Uterus (tissue), 2 donors: ENCODE measurements around the gene DPP10.

ENCODE experiments used
- POLR2A ChIP-seq, 2 donors: fragments of 450-650 bp; IDR thresholded peaks; one replicate each; pipeline ENCODE4 v1.6.1; 2016; ENCODE audit warnings: antibody characterized with exemption in 2 of 2, mild to moderate bottlenecking in 1 of 2, moderate library complexity in 1 of 2
- TF ChIP-seq, protein P1 (sequence below), 4 experiments: fragments of 200-600 bp in 2 of 4; fragments of 450-650 bp in 2 of 4; sonication (generic) in 2 of 4; IDR thresholded peaks; one replicate each; pipeline ENCODE4 v1.5.1; 2016 to 2019; ENCODE audit warnings: antibody characterized with exemption in 4 of 4, mild to moderate bottlenecking in 2 of 4, moderate library complexity in 1 of 4

DNA sequence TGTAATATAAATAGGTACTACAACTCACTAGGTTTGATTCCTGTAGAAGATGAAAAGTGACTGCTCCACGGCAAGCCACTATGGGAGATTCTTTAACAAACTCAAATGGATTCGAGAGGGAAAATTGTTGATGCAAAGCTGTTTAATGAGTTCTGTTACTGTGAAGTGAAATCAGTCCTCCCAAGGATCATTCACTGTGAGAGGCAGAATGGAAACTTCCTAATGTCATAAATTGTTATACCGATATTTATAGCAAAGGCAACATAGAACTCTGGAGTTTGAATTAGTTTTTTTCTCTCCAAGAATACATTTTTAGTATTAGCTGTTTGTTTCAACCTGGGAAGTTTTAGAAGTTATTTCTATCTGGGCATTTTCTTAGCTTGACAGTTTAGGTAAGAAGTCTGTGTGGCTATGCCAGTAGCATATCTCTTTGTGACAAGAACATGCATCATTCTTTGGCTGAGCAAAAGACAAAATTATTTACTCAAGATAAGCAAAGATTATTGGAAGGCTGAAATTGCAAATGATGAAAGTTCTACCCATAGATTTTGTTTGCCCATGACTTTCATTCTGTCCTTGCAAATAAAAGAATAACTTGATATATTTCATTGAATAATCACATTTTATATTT is 979.7 kb downstream of the DPP10 start:
- TF ChIP-seq, protein P1, sequence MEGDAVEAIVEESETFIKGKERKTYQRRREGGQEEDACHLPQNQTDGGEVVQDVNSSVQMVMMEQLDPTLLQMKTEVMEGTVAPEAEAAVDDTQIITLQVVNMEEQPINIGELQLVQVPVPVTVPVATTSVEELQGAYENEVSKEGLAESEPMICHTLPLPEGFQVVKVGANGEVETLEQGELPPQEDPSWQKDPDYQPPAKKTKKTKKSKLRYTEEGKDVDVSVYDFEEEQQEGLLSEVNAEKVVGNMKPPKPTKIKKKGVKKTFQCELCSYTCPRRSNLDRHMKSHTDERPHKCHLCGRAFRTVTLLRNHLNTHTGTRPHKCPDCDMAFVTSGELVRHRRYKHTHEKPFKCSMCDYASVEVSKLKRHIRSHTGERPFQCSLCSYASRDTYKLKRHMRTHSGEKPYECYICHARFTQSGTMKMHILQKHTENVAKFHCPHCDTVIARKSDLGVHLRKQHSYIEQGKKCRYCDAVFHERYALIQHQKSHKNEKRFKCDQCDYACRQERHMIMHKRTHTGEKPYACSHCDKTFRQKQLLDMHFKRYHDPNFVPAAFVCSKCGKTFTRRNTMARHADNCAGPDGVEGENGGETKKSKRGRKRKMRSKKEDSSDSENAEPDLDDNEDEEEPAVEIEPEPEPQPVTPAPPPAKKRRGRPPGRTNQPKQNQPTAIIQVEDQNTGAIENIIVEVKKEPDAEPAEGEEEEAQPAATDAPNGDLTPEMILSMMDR (IDR thresholded peaks at IDR 0.05): no peak
- no peak for TF ChIP-seq POLR2A (IDR thresholded peaks at IDR 0.05)
